ENCODE measurements around the gene PITX1.
"Not testable (repeated sequence)": the region's sequence is repeated elsewhere in the genome, so short reads cannot be mapped to it uniquely, and the experiment has no call there.

The PITX1 gene

GRCh38 chr5:135033901-135034235, at the start of gene PITX1:
Gene PITX1 (minus strand): TSS chr5:135034228. CDS start chr5:135033881, 347 bp downstream.
- DNase-seq (ENCODE audit: low read depth): peak; percentile 3

- DNase-seq (ENCODE audit: low read depth): not testable (repeated sequence)
These were observed 49.3 kb upstream of the PITX1 start for GRCh38 chr5:135083334-135083733.

GRCh38 chr5:135081240-135081639, 47.2 kb upstream of the PITX1 start:
- DNase-seq (ENCODE audit: low read depth): no peak

- DNase-seq (ENCODE audit: low read depth): no peak
These were observed 45.7 kb upstream of the PITX1 start for GRCh38 chr5:135079760-135080159.

GRCh38 chr5:135079099-135079681, 45.2 kb upstream of the PITX1 start:
- no peak for DNase-seq (ENCODE audit: low read depth)

- DNase-seq (ENCODE audit: low read depth): no peak
These were observed 42.8 kb upstream of the PITX1 start for GRCh38 chr5:135076801-135077200.

GRCh38 chr5:135076051-135076491, 42.0 kb upstream of the PITX1 start:
- DNase-seq (ENCODE audit: low read depth): no peak

GRCh38 chr5:135075621-135076020, 41.6 kb upstream of the PITX1 start:
- no peak for DNase-seq (ENCODE audit: low read depth)

- DNase-seq (ENCODE audit: low read depth): no peak
These were observed 39.8 kb upstream of the PITX1 start for GRCh38 chr5:135073761-135074345.

- DNase-seq (ENCODE audit: low read depth): no peak
These were observed 38.6 kb upstream of the PITX1 start for GRCh38 chr5:135072387-135073281.

- no peak for DNase-seq (ENCODE audit: low read depth)
These were observed 37.3 kb upstream of the PITX1 start for GRCh38 chr5:135071311-135071710.

- no peak for DNase-seq (ENCODE audit: low read depth)
These were observed 36.0 kb upstream of the PITX1 start for GRCh38 chr5:135069895-135070657.

- no peak for DNase-seq (ENCODE audit: low read depth)
These were observed 35.2 kb upstream of the PITX1 start for GRCh38 chr5:135069016-135069770.

- no peak for DNase-seq (ENCODE audit: low read depth)
These were observed 33.6 kb upstream of the PITX1 start for GRCh38 chr5:135067587-135067986.

- DNase-seq (ENCODE audit: low read depth): no peak
These were observed 32.8 kb upstream of the PITX1 start for GRCh38 chr5:135066781-135067180.

GRCh38 chr5:135065306-135066265, 31.6 kb upstream of the PITX1 start:
- DNase-seq (ENCODE audit: low read depth): no peak

- no peak for DNase-seq (ENCODE audit: low read depth)
These were observed 30.2 kb upstream of the PITX1 start for GRCh38 chr5:135064235-135064570.

- no peak for DNase-seq (ENCODE audit: low read depth)
These were observed 29.6 kb upstream of the PITX1 start for GRCh38 chr5:135063511-135064234.

- DNase-seq (ENCODE audit: low read depth): no peak
These were observed 29.0 kb upstream of the PITX1 start for GRCh38 chr5:135063056-135063445.
